ENCODE measurements around the gene ITGAX.
A peak's percentile ranks its signal among the peaks of the same experiment; 100 is the strongest.
"Not testable (repeated sequence)": the region's sequence is repeated elsewhere in the genome, so short reads cannot be mapped to it uniquely, and the experiment has no call there.

The ITGAX gene

DNA sequence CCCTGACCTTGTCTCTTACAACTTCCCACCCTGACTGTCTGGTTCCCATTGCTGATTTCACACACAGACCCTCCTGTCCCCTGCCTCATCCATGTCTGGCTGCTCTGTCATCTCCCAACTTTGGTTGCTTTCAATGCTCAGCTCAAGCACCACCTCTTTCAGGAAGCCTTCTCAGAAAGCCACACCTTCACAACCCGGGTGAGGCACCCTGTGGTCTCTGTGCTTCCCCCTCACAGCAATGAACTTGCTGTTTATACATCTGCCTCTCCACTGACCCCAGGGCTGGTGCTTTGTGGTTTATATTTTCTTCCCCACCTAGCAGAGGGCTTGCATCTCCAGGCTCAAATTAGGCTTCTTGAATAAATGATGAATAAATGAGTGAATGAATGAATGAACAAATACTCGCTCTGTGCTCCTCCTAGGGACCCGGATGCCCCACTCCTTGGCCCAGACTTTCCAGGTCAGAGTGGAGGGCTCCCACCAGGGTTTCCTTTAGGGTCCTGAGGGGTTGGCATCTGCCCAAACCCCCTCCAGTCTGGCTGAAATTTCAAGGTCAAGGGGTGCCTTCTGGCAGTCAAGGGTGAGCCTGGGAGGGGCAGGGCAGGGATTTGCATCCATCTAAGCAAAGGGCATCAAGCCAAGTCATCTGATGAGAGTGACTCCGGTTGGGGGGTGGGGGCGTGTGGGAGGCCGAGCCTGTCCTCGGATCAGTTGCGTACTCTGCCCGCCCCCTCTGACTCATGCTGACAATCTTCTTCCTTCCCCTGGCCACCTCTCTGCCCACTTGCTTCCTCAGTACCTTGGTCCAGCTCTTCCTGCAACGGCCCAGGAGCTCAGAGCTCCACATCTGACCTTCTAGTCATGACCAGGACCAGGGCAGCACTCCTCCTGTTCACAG is at the start of gene ITGAX:
Gene ITGAX, plus strand, starts transcription at position 783 of the 898 bp plus-strand sequence. Its CDS starts 79 bp downstream, at position 862.
- H3K9me3 ChIP-seq, result no peaks in the 10 kb centered on the region
- peak in 1 of 2 experiments; percentile 11 for DNase-seq (ENCODE audit: low spot score in 2 of 2)
- in situ Hi-C loops (cut with MboI; ENCODE audit: low sequenced_read_pairs), result no loop called here
- H3K27me3 ChIP-seq (ENCODE audit: low read depth), result no peaks in the 10 kb centered on the region
- no peaks in the 10 kb centered on the region for H3K36me3 ChIP-seq (replicated peaks)
- no peaks in the 10 kb centered on the region for H3K4me1 ChIP-seq
- no peak within 1 kb of the TSS for H3K4me3 ChIP-seq

DNA sequence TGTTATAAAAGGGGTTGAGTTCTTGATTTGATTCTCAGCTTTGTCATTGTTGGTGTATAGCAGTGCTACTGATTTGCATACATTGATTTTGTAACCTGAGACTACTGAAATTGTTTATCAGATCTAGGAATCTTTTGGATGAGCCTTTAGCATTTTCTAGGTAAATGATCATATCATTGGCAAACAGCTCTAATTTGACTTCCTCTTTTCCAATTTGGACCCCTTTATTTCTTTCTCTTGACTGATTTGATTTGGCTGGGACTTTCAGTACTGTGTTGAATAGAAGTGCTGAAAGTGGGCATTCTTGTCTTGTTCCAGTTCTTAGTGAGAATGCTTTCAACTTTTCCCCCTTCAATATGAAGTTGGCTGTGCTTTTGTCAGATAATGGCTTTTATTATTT is 49.8 kb upstream of the ITGAX start:
- Histone ChIP-seq H3K4me1 (no peaks in the 10 kb centered on the region), H3K4me3 (no peak overlapping the region), H3K27me3 (ENCODE audit: low read depth) (peaks cover 9% of the 10 kb centered on the region; the same call in 1 of the 2 replicates), H3K36me3 (replicated peaks) (no peaks in the 10 kb centered on the region), H3K9me3 (no peaks in the 10 kb centered on the region)
- in situ Hi-C loops (cut with MboI; ENCODE audit: low sequenced_read_pairs), result no loop called here
- no peak for DNase-seq (ENCODE audit: low spot score in 2 of 2)

DNA sequence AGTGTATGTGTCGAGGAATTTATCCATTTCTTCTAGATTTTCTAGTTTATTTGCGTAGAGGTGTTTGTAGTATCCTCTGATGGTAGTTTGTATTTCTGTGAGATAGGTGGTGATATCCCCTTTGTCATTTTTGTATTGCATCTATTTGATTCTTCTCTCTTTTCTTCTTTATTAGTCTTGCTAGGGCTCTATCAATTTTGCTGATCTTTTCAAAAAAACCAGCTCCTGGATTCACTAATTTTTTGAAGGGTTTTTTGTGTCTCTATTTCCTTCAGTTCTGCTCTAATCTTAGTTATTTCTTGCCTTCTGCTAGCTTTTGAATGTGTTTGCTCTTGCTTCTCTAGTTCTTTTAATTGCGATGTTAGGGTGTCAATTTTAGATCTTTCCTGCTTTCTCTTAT is 46.6 kb upstream of the ITGAX start:
- H3K27me3 ChIP-seq (ENCODE audit: low read depth); in situ Hi-C loops (cut with MboI; ENCODE audit: low sequenced_read_pairs); H3K9me3 ChIP-seq; DNase-seq (ENCODE audit: low spot score in 2 of 2); H3K4me3 ChIP-seq; H3K36me3 ChIP-seq (replicated peaks); H3K4me1 ChIP-seq: not testable (repeated sequence)

DNA sequence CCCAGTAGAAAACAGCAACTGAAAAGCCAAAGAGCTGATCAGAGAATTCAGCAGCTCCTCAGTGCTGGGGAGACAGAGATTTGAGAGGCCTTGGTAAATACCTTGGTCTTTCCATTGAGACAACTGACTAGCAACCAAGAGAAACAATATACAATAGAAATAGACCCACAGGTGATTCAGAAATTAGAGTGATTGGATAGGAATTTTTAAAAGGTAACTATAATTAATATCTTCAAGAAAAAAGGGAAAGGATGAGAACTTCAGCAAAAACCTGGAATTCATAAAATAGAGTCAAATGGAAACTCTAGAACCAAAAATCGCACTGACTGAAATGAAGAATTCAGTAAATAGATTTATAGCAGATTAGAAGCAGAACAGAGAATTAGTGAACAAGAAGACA is 32.5 kb upstream of the ITGAX start:
- DNase-seq (ENCODE audit: low spot score in 2 of 2), result no peak
- Histone ChIP-seq H3K4me3 (no peak overlapping the region), H3K36me3 (replicated peaks) (no peaks in the 10 kb centered on the region), H3K27me3 (ENCODE audit: low read depth) (no peaks in the 10 kb centered on the region), H3K4me1 (no peaks in the 10 kb centered on the region), H3K9me3 (peaks cover 10% of the 10 kb centered on the region)
- in situ Hi-C loops (cut with MboI; ENCODE audit: low sequenced_read_pairs), result no loop called here

DNA sequence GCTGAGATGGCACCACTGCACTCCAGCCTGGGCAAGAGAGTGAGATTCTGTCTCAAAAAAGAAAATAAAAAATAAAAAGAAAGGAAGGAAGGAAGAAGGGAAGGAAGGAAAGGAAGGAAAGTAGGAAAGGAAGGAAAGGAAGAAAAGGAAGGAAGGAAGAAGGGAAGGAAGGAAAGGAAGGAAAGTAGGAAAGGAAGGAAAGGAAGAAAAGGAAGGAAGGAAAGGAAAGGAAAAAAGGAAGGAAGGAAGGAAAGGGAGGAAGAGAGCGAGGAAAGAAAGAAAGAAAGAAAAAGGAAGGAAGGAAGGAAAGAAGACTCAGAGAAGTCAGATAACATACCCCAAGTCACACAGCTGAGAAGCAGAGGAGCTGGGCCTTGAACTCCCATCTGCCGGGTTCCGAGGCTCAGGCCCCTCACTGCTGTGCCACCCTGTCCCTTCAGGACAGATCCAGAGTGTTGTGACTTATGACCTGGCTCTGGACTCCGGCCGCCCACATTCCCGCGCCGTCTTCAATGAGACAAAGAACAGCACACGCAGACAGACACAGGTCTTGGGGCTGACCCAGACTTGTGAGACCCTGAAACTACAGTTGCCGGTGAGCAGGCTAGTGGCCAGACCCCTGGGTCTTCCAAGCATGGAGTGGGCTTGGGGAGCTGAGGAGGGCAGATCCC is 30.9 kb upstream of the ITGAX start:
- no peak for DNase-seq (ENCODE audit: low spot score in 2 of 2)
- in situ Hi-C loops (cut with MboI; ENCODE audit: low sequenced_read_pairs), result no loop called here
- Histone ChIP-seq H3K27me3 (ENCODE audit: low read depth) (no peaks in the 10 kb centered on the region), H3K9me3 (peaks cover 10% of the 10 kb centered on the region), H3K4me1 (no peaks in the 10 kb centered on the region), H3K4me3 (no peak overlapping the region), H3K36me3 (replicated peaks) (no peaks in the 10 kb centered on the region)

DNA sequence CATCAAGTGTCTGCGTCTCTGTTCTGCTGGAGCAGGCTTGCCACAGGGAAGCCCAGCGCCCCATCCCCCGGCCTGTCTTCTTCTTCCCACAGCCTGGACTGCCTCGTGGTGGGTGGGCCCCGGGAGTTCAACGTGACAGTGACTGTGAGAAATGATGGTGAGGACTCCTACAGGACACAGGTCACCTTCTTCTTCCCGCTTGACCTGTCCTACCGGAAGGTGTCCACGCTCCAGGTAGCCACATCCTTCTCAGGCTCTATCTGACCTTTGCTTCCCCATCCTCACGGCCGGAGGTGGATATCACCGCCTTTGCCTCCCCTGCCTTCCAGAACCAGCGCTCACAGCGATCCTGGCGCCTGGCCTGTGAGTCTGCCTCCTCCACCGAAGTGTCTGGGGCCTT is 29.8 kb upstream of the ITGAX start:
- Histone ChIP-seq H3K4me1 (no peaks in the 10 kb centered on the region), H3K27me3 (ENCODE audit: low read depth) (no peaks in the 10 kb centered on the region), H3K36me3 (replicated peaks) (no peaks in the 10 kb centered on the region), H3K9me3 (peaks cover 10% of the 10 kb centered on the region), H3K4me3 (no peak overlapping the region)
- no peak for DNase-seq (ENCODE audit: low spot score in 2 of 2)
- in situ Hi-C loops (cut with MboI; ENCODE audit: low sequenced_read_pairs), result no loop called here

DNA sequence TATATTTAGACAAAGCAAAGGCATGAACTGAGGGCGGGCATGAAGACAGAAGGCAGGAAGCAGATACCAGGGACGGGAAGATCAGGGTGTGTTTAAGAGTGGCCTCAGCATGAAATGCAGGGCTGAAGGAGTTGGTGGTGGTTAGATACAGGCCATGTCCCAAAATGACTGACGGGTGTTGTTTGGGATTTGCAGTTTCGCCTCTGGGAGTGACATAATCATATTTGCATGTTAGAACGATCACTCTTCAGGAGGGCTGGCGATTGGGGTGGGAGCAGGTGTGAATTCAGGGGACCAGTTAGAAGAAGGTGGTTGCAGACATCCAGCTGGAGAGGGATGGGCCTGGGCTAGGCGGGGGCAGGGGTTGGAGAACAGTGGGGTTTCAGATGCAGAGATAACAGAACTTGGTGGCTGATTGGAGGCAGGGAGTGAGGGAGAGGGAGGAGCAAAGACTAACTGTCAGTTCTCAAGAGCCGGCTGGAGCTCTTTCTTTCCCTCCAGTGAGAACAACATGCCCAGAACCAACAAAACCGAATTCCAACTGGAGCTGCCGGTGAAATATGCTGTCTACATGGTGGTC is 27.2 kb upstream of the ITGAX start:
- Histone ChIP-seq H3K4me3 (no peak overlapping the region), H3K36me3 (replicated peaks) (no peaks in the 10 kb centered on the region), H3K4me1 (no peaks in the 10 kb centered on the region), H3K9me3 (peaks cover 2% of the 10 kb centered on the region), H3K27me3 (ENCODE audit: low read depth) (no peaks in the 10 kb centered on the region)
- no peak for DNase-seq (ENCODE audit: low spot score in 2 of 2)
- in situ Hi-C loops (cut with MboI; ENCODE audit: low sequenced_read_pairs), result no loop called here

DNA sequence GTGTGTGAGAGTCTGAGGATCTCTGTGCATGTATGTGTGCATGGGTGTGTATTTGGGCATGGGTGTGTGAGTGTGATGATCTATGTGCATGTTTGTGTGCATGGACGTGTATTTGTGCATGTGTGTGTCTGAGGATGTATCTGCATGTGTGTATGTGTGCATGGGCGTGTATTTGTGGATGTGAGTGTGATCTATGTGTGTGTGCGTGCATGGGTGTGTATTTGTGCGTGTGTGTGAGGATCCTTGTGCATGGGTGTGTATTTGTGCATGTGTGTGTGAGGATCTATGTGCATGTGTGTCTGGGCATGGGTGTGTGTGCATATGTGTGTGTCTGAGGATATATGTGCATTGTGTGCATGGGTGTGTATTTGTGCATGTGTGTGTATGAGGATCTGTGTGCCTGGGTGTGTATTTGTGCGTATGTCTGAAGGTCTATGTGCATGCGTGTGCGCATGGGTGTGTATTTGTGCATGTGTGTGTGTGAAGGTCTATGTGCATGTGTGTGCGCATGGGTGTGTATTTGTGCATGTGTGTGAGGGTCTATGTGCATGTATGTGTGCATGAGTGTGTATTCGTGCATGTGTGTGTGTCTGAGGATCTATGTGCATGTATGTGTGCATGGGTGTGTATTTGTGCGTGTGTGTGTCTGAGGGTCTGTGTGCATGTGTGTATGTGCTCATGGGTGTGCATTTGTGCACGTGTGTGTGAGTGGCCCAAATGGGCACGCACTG is 26.5 kb upstream of the ITGAX start:
- in situ Hi-C loops (cut with MboI; ENCODE audit: low sequenced_read_pairs), result no loop called here
- H3K27me3 ChIP-seq (ENCODE audit: low read depth), result no peaks in the 10 kb centered on the region
- DNase-seq (ENCODE audit: low spot score in 2 of 2), result no peak

DNA sequence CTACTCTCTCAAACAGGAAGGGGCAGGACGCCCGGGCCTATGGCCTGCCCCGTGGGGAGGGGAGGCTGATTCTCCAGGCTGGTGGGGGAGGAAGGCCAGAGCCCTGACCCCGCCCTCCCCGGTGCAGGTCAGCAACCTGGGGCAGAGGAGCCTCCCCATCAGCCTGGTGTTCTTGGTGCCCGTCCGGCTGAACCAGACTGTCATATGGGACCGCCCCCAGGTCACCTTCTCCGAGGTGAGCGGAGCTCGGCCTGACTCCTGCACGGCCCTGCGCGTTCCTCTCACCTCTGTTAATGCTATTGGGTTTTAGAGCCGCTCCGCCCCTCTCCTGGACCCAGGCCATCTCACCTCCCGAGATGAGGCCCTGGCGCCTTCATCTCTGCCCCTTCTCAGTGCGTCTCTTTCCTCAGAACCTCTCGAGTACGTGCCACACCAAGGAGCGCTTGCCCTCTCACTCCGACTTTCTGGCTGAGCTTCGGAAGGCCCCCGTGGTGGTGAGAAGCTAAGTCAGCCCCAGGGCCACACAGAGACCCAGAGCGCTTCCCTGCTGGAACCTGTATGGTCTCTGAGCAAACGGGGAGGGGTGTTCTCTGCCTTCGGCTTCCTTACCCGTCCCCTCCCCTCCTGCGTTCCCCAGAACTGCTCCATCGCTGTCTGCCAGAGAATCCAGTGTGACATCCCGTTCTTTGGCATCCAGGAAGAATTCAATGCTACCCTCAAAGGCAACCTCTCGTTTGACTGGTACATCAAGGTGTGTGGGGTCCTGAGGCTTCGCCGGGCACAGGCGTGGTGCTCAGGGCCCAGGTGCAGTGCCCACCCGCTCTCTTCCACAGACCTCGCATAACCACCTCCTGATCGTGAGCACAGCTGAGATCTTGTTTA is 25.1 kb upstream of the ITGAX start:
- no peaks in the 10 kb centered on the region for H3K27me3 ChIP-seq (ENCODE audit: low read depth)
- in situ Hi-C loops (cut with MboI; ENCODE audit: low sequenced_read_pairs), result no loop called here

More for the DNA sequence above, 26.5 kb upstream of the ITGAX start:
- no peaks in the 10 kb centered on the region for H3K4me1 ChIP-seq
- no peaks in the 10 kb centered on the region for H3K36me3 ChIP-seq (replicated peaks)
- H3K4me3 ChIP-seq, result no peak overlapping the region
- no peaks in the 10 kb centered on the region for H3K9me3 ChIP-seq

DNA sequence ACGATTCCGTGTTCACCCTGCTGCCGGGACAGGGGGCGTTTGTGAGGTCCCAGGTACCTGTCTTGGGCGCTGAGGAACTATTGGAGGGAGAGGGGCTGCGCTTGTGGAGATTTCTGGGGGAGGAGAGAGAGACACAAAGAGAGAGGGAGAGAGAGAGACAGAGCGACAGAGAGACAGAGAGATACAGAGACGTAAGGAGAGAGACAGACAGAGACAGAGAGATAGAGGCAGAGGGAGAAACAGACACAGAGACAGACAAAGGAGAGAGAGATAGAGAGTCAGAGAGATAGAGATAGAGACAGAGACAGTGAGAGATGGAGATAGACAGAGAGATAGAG is 24.5 kb upstream of the ITGAX start:
- Histone ChIP-seq H3K36me3 (replicated peaks) (no peaks in the 10 kb centered on the region), H3K4me1 (no peaks in the 10 kb centered on the region), H3K27me3 (ENCODE audit: low read depth) (no peaks in the 10 kb centered on the region), H3K4me3 (no peak overlapping the region), H3K9me3 (no peaks in the 10 kb centered on the region)
- in situ Hi-C loops (cut with MboI; ENCODE audit: low sequenced_read_pairs), result no loop called here
- DNase-seq (ENCODE audit: low spot score in 2 of 2), result no peak

More for the DNA sequence above, 25.1 kb upstream of the ITGAX start:
- Histone ChIP-seq H3K36me3 (replicated peaks) (no peaks in the 10 kb centered on the region), H3K4me3 (no peak overlapping the region), H3K4me1 (no peaks in the 10 kb centered on the region), H3K9me3 (no peaks in the 10 kb centered on the region)
- DNase-seq (ENCODE audit: low spot score in 2 of 2), result no peak

DNA sequence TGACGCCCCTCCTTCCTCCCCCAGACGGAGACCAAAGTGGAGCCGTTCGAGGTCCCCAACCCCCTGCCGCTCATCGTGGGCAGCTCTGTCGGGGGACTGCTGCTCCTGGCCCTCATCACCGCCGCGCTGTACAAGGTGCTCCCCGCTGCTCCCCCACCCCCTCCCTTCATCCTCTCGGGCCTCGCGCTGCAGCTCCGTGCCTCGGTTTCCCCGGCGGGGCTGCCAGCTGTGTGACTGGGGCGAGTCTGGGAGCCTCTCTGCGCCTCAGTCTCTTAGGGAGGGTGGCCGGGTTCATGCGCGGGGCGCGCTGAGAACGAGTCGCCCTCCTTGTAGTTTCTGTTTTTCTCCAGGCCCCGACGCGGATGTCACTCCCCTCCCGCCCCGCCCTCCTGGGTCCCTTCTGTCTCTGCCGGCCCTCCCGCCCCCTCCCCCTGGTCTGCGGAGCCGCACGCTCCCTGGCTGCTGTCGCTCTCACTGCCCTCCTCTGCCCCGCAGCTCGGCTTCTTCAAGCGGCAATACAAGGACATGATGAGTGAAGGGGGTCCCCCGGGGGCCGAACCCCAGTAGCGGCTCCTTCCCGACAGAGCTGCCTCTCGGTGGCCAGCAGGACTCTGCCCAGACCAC is 23.7 kb upstream of the ITGAX start:
- Histone ChIP-seq H3K4me1 (no peaks in the 10 kb centered on the region), H3K9me3 (no peaks in the 10 kb centered on the region), H3K36me3 (replicated peaks) (no peaks in the 10 kb centered on the region), H3K4me3 (no peak overlapping the region), H3K27me3 (ENCODE audit: low read depth) (no peaks in the 10 kb centered on the region)
- in situ Hi-C loops (cut with MboI; ENCODE audit: low sequenced_read_pairs), result no loop called here
- no peak for DNase-seq (ENCODE audit: low spot score in 2 of 2)

DNA sequence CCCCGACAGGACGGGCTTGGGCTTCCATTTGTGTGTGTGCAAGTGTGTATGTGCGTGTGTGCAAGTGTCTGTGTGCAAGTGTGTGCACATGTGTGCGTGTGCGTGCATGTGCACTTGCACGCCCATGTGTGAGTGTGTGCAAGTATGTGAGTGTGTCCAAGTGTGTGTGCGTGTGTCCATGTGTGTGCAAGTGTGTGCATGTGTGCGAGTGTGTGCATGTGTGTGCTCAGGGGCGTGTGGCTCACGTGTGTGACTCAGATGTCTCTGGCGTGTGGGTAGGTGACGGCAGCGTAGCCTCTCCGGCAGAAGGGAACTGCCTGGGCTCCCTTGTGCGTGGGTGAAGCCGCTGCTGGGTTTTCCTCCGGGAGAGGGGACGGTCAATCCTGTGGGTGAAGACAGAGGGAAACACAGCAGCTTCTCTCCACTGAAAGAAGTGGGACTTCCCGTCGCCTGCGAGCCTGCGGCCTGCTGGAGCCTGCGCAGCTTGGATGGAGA is 23.1 kb upstream of the ITGAX start:
- DNase-seq (ENCODE audit: low spot score in 2 of 2), result no peak
- H3K27me3 ChIP-seq (ENCODE audit: low read depth), result no peaks in the 10 kb centered on the region
- no peaks in the 10 kb centered on the region for H3K4me1 ChIP-seq
- no peak overlapping the region for H3K4me3 ChIP-seq
- no peaks in the 10 kb centered on the region for H3K36me3 ChIP-seq (replicated peaks)
- H3K9me3 ChIP-seq, result no peaks in the 10 kb centered on the region
- in situ Hi-C loops (cut with MboI; ENCODE audit: low sequenced_read_pairs), result no loop called here
